NCI-H2196 (cell line): Measurements from ENCODE around the gene RMDN2.

Experiments used
- DNase-seq: peaks from one replicate; lab custom pipeline; 2025; ENCODE audit not compliant: unreplicated experiment; lab: John Stamatoyannopoulos, UW

RMDN2 gene

GRCh38 chr2:37896319-37896718, 28.8 kb upstream of the RMDN2 start:
- DNase-seq, result no peak

GRCh38 chr2:37897511-37897910, 27.6 kb upstream of the RMDN2 start:
- no peak for DNase-seq

GRCh38 chr2:37898448-37898847, 26.6 kb upstream of the RMDN2 start:
- DNase-seq, result no peak

- no peak for DNase-seq
Measured at GRCh38 chr2:37902991-37903390, 22.1 kb upstream of the RMDN2 start.

GRCh38 chr2:37904425-37904824, 20.7 kb upstream of the RMDN2 start:
- DNase-seq, result no peak

- DNase-seq, result no peak
Measured at GRCh38 chr2:37904993-37905392, 20.1 kb upstream of the RMDN2 start.

GRCh38 chr2:37906131-37906530, 19.0 kb upstream of the RMDN2 start:
- DNase-seq, result no peak

- no peak for DNase-seq
Measured at GRCh38 chr2:37907501-37908225, 17.4 kb upstream of the RMDN2 start.

GRCh38 chr2:37911296-37911873, 13.7 kb upstream of the RMDN2 start:
- DNase-seq, result no peak

- DNase-seq, result no peak
Measured at GRCh38 chr2:37912056-37912455, 13.0 kb upstream of the RMDN2 start.

- no peak for DNase-seq
Measured at GRCh38 chr2:37912616-37913015, 12.5 kb upstream of the RMDN2 start.

- DNase-seq, result no peak
Measured at GRCh38 chr2:37914340-37914739, 10.7 kb upstream of the RMDN2 start.

- DNase-seq, result no peak
Measured at GRCh38 chr2:37915773-37916172, 9.3 kb upstream of the RMDN2 start.

GRCh38 chr2:37916512-37917082, 8.5 kb upstream of the RMDN2 start:
- DNase-seq, result peak; percentile 26

- no peak for DNase-seq
Measured at GRCh38 chr2:37917281-37918228, 7.5 kb upstream of the RMDN2 start.

GRCh38 chr2:37918742-37919186, 6.3 kb upstream of the RMDN2 start:
- DNase-seq, result no peak

GRCh38 chr2:37919631-37920032, 5.5 kb upstream of the RMDN2 start:
- no peak for DNase-seq

- no peak for DNase-seq
Measured at GRCh38 chr2:37920570-37920969, 4.5 kb upstream of the RMDN2 start.

- no peak for DNase-seq
Measured at GRCh38 chr2:37921781-37922180, 3.3 kb upstream of the RMDN2 start.

- no peak for DNase-seq
Measured at GRCh38 chr2:37923308-37924055, 1.6 kb upstream of the RMDN2 start.

- no peak for DNase-seq
Measured at GRCh38 chr2:37926635-37927034, 1.5 kb downstream of the RMDN2 start.
